Neural cell (in vitro differentiated cells): Measurements from ENCODE around the gene KAT8. TPM values are rescaled to one million over a fixed set of nuclear protein-coding genes. Genes with fewer than 3 reads are reported as not detected.

ENCODE experiments used
- H2AFZ ChIP-seq: fragments of 200-600, 300-800 bp; sonication (generic), shearing (Covaris generic); 2 replicates; pipeline ENCODE4 v1.6.0; 2014; ENCODE audit warnings: low read depth, mild to moderate bottlenecking, antibody characterized with exemption, low read length, moderate library complexity
- H3F3A ChIP-seq: fragments of 200-600 bp; shearing (Covaris generic); 2 replicates; pipeline ENCODE4 v1.6.1; 2016; ENCODE audit warnings: mild to moderate bottlenecking, moderate library complexity, mixed read lengths, antibody characterized with exemption, low read length; ENCODE audit not compliant: insufficient read depth, poor library complexity, severe bottlenecking
- H3K27ac ChIP-seq: fragments of 200-600, 300-800 bp; sonication (generic), shearing (Covaris generic); 2 replicates; pipeline ENCODE4 v1.5.1; 2014; ENCODE audit warnings: mild to moderate bottlenecking, low read length, moderate library complexity
- H3K27me3 ChIP-seq: fragments of 300-800, 200-600 bp; sonication (generic), shearing (Covaris generic); 2 replicates; pipeline ENCODE4 v1.6.0; 2014; ENCODE audit warnings: mild to moderate bottlenecking, low read depth, low read length, moderate library complexity; ENCODE audit not compliant: insufficient read depth
- H3K36me3 ChIP-seq: fragments of 300-800, 200-600 bp; sonication (generic), shearing (Covaris generic); 2 replicates; pipeline ENCODE4 v1.5.1; 2014; ENCODE audit warnings: mild to moderate bottlenecking, antibody characterized with exemption, low read length, moderate library complexity; ENCODE audit not compliant: insufficient read depth
- H3K4me2 ChIP-seq: fragments of 300-800, 200-600 bp; sonication (generic), shearing (Covaris generic); 2 replicates; pipeline ENCODE4 v1.6.0; 2014; ENCODE audit warnings: mild to moderate bottlenecking, low read length
- H3K4me3 ChIP-seq: fragments of 300-800, 200-600 bp; sonication (generic), shearing (Covaris generic); 2 replicates; pipeline ENCODE4 v1.5.1; 2014; ENCODE audit warnings: mild to moderate bottlenecking, low read length, moderate library complexity
- H3K79me2 ChIP-seq: fragments of 200-600 bp; shearing (Covaris generic); replicated peaks from 2 replicates; pipeline ENCODE4 v1.6.0; 2014; ENCODE audit warnings: mild to moderate bottlenecking, low read length, moderate library complexity; ENCODE audit not compliant: insufficient read depth
- H3K9ac ChIP-seq: fragments of 300-800, 200-600 bp; sonication (generic), shearing (Covaris generic); 2 replicates; pipeline ENCODE4 v1.6.1; 2016; ENCODE audit warnings: mild to moderate bottlenecking, low read length, mixed read lengths
- H3K9me2 ChIP-seq: fragments of 200-600 bp; shearing (Covaris generic); 2 replicates; pipeline ENCODE4 v1.6.1; 2016; ENCODE audit warnings: mild to moderate bottlenecking, low read length, mixed read lengths; ENCODE audit not compliant: insufficient read depth
- H3K9me3 ChIP-seq: fragments of 200-600, 300-800 bp; sonication (generic), shearing (Covaris generic); 2 replicates; pipeline ENCODE4 v1.6.1; 2016; ENCODE audit warnings: mild to moderate bottlenecking, mixed run types, low read length, moderate library complexity, mixed read lengths
- H4K20me1 ChIP-seq: fragments of 200-600 bp; shearing (Covaris generic); 2 replicates; pipeline ENCODE4 v1.6.1; 2016; ENCODE audit warnings: mild to moderate bottlenecking, mixed run types; ENCODE audit not compliant: insufficient read depth
- CTCF ChIP-seq: fragments of 450-650 bp; IDR thresholded peaks from 2 replicates; pipeline ENCODE4 v1.5.1; 2014; ENCODE audit warnings: antibody characterized with exemption, mild to moderate bottlenecking, moderate library complexity; ENCODE audit not compliant: poor library complexity, severe bottlenecking
- EP300 ChIP-seq: fragments of 450-650 bp; conservative IDR thresholded peaks from 2 replicates; pipeline ENCODE4 v1.6.1; 2014; ENCODE audit warnings: antibody characterized with exemption, mild to moderate bottlenecking, moderate library complexity; ENCODE audit not compliant: poor library complexity, severe bottlenecking
- EZH2 ChIP-seq: fragments of 200-600, 300-800 bp; shearing (Covaris generic), sonication (generic); IDR thresholded peaks from 2 replicates; pipeline ENCODE4 v1.6.1; 2014; ENCODE audit warnings: antibody characterized with exemption, low read length, borderline replicate concordance, mild to moderate bottlenecking; ENCODE audit not compliant: insufficient read depth, poor library complexity, severe bottlenecking
- MXI1 ChIP-seq: fragments of 450-650 bp; conservative IDR thresholded peaks from 2 replicates; pipeline ENCODE4 v1.6.1; 2014; ENCODE audit warnings: antibody characterized with exemption, mild to moderate bottlenecking; ENCODE audit not compliant: poor library complexity, severe bottlenecking
- POLR2AphosphoS5 ChIP-seq: IDR thresholded peaks from 2 replicates; pipeline ENCODE4 v1.6.1; 2012
- RAD21 ChIP-seq: fragments of 450-650 bp; conservative IDR thresholded peaks from 2 replicates; pipeline ENCODE4 v1.6.1; 2014; ENCODE audit warnings: antibody characterized with exemption, mild to moderate bottlenecking, moderate library complexity
- REST ChIP-seq: IDR thresholded peaks from 2 replicates; pipeline ENCODE4 v1.6.1; 2012; ENCODE audit warnings: borderline replicate concordance
- SMC3 ChIP-seq: fragments of 450-650 bp; conservative IDR thresholded peaks from 2 replicates; pipeline ENCODE4 v1.6.1; 2014; ENCODE audit warnings: antibody characterized with exemption, mild to moderate bottlenecking, moderate library complexity; ENCODE audit not compliant: poor library complexity
- TAF1 ChIP-seq: IDR thresholded peaks from 2 replicates; pipeline ENCODE4 v1.6.1; 2012; ENCODE audit warnings: low read depth
- polyA plus RNA-seq: library from polyadenylated mRNA; depleted of rRNA; stranded (reverse); fragments of >200 nt; gene quantifications from 2 replicates; pipeline ENCODE4 v1.2.3, GENCODE V29; 2014

The KAT8 gene
- polyA plus RNA-seq, 1 donor from 2014 or later = 98.0 TPM

GRCh38 chr16:31147574-31147973 lies 30.1 kb downstream of the KAT8 start:
- H3K9me2 ChIP-seq = no peaks in the 10 kb centered on the region
- no peak overlapping the region for H3K4me3 ChIP-seq
- H3K9me3 ChIP-seq = no peaks in the 10 kb centered on the region
- no peak overlapping the region for H2AFZ ChIP-seq
- no peaks in the 10 kb centered on the region for H3K27me3 ChIP-seq
- H3K27ac ChIP-seq = no peak overlapping the region
- no peak overlapping the region for H3K4me2 ChIP-seq
- H3K36me3 ChIP-seq = no peaks in the 10 kb centered on the region
- no peaks in the 10 kb centered on the region for H3F3A ChIP-seq
- no peaks in the 10 kb centered on the region for H4K20me1 ChIP-seq
- no peak for TF ChIP-seq MXI1
- no peak for TF ChIP-seq EZH2
- no peak for TF ChIP-seq RAD21
- no peak for TF ChIP-seq POLR2AphosphoS5
- no peak for TF ChIP-seq SMC3
- TF ChIP-seq REST = no peak
- no peak for TF ChIP-seq CTCF
- no peak for TF ChIP-seq TAF1
- no peak for TF ChIP-seq EP300
- no peaks in the 10 kb centered on the region for H3K79me2 ChIP-seq
- no peak overlapping the region for H3K9ac ChIP-seq

- Histone ChIP-seq H3K36me3 (no peaks in the 10 kb centered on the region), H3K4me2 (no peak overlapping the region), H3F3A (no peaks in the 10 kb centered on the region), H4K20me1 (no peaks in the 10 kb centered on the region), H2AFZ (no peak overlapping the region), H3K79me2 (no peaks in the 10 kb centered on the region), H3K9me2 (no peaks in the 10 kb centered on the region), H3K4me3 (no peak overlapping the region), H3K27me3 (no peaks in the 10 kb centered on the region), H3K9me3 (no peaks in the 10 kb centered on the region), H3K9ac (no peak overlapping the region), H3K27ac (no peak overlapping the region)
- TF ChIP-seq MXI1 (no peak), POLR2AphosphoS5 (no peak), SMC3 (no peak), CTCF (no peak), EZH2 (no peak), EP300 (no peak), RAD21 (no peak), TAF1 (no peak), REST (no peak)
These were observed 30.8 kb downstream of the KAT8 start for GRCh38 chr16:31148281-31148728.
